ENCODE data around the gene CCT3. TPM values are rescaled to one million over a fixed set of nuclear protein-coding genes. Genes with fewer than 3 reads are reported as not detected.
"Not testable (repeated sequence)": the region's sequence is repeated elsewhere in the genome, so short reads cannot be mapped to it uniquely, and the experiment has no call there.

The CCT3 gene
- total and polyA plus RNA-seq, 4 donors: 74.5 to 144 (median 119) TPM

GRCh38 chr1:156337052-156337887 lies 822 bp downstream of the CCT3 start:
- 37% methylated on average over 34 of the region's 34 CpGs for WGBS
- H3K27ac ChIP-seq (ENCODE audit: low read depth in 1 of 2, low read length in 2 of 2): peak overlapping the region; percentile 80 to 87
- peak overlapping the region; percentile 90 to 99 for H3K9ac ChIP-seq (ENCODE audit: low read depth in 1 of 2, low read length in 2 of 2)
- peaks cover 0 to 17% (median 13%) of the 10 kb centered on the region in 4 donors for H3K4me1 ChIP-seq (ENCODE audit: control insufficient read depth in 4 of 4, insufficient read depth in 4 of 4, low read length in 3 of 4)
- H3K9me3 ChIP-seq (ENCODE audit: control insufficient read depth in 4 of 4, low read length in 3 of 4): no peaks in the 10 kb centered on the region
- peak overlapping the region; percentile 71 to 100 (median 85) for H3K4me3 ChIP-seq (ENCODE audit: low read depth in 1 of 3, low read length in 3 of 3)
- DNase-seq (ENCODE audit: low spot score): no peak
- H3K36me3 ChIP-seq (ENCODE audit: control insufficient read depth in 4 of 4, insufficient read depth in 3 of 4, low read depth in 1 of 4, low read length in 3 of 4): peaks cover 1 to 28% (median 23%) of the 10 kb centered on the region in 4 donors
- TF ChIP-seq EGR1 (IDR thresholded peaks at IDR 0.05; ENCODE audit: low read depth in 2 of 2): no peak
- no peak for TF ChIP-seq FOXA2 (IDR thresholded peaks at IDR 0.05)
- no peak for TF ChIP-seq TAF1 (conservative IDR thresholded peaks at IDR 0.05)
- TF ChIP-seq RXRA (IDR thresholded peaks at IDR 0.05): no peak
- TF ChIP-seq JUND (IDR thresholded peaks at IDR 0.05): no peak
- no peak for TF ChIP-seq HNF4G (IDR thresholded peaks at IDR 0.05)
- no peak for TF ChIP-seq REST (IDR thresholded peaks at IDR 0.05)
- H3K27me3 ChIP-seq (ENCODE audit: control insufficient read depth in 4 of 4, insufficient read depth in 4 of 4, low read length in 3 of 4): no peaks in the 10 kb centered on the region

GRCh38 chr1:156336242-156336641 lies 1.9 kb downstream of the CCT3 start:
- Histone ChIP-seq H3K27me3 (ENCODE audit: control insufficient read depth in 4 of 4, insufficient read depth in 4 of 4, low read length in 3 of 4) (no peaks in the 10 kb centered on the region), H3K4me3 (ENCODE audit: low read depth in 1 of 3, low read length in 3 of 3) (peak overlapping the region in 1 of 3 donors; percentile 71), H3K36me3 (ENCODE audit: control insufficient read depth in 4 of 4, insufficient read depth in 3 of 4, low read depth in 1 of 4, low read length in 3 of 4) (peaks cover 8 to 37% (median 28%) of the 10 kb centered on the region in 4 donors), H3K27ac (ENCODE audit: low read depth in 1 of 2, low read length in 2 of 2) (no peak overlapping the region), H3K4me1 (ENCODE audit: control insufficient read depth in 4 of 4, insufficient read depth in 4 of 4, low read length in 3 of 4) (peaks cover 0 to 17% (median 13%) of the 10 kb centered on the region in 4 donors), H3K9me3 (ENCODE audit: control insufficient read depth in 4 of 4, low read length in 3 of 4) (no peaks in the 10 kb centered on the region), H3K9ac (ENCODE audit: low read depth in 1 of 2, low read length in 2 of 2) (peak overlapping the region in 1 of 2 donors; percentile 85)
- WGBS: 87% methylated on average over 4 of the region's 4 CpGs
- TF ChIP-seq JUND (IDR thresholded peaks at IDR 0.05) (no peak), RXRA (IDR thresholded peaks at IDR 0.05) (no peak), SP1 (IDR thresholded peaks at IDR 0.05) (no peak), EGR1 (IDR thresholded peaks at IDR 0.05; ENCODE audit: low read depth in 2 of 2) (no peak), REST (IDR thresholded peaks at IDR 0.05) (no peak), CTCF (IDR thresholded peaks at IDR 0.05; ENCODE audit: low read depth, low read length, missing input control) (no peak), MAX (IDR thresholded peaks at IDR 0.05) (no peak), HNF4G (IDR thresholded peaks at IDR 0.05) (no peak), YY1 (IDR thresholded peaks at IDR 0.05) (no peak)
- no peak for DNase-seq (ENCODE audit: low spot score)

GRCh38 chr1:156323179-156323578 lies 14.9 kb downstream of the CCT3 start:
- not testable (repeated sequence) for DNase-seq (ENCODE audit: low spot score); H3K9ac ChIP-seq (ENCODE audit: low read depth in 1 of 2, low read length in 2 of 2); H3K9me3 ChIP-seq (ENCODE audit: control insufficient read depth in 4 of 4, low read length in 3 of 4); H3K4me1 ChIP-seq (ENCODE audit: control insufficient read depth in 4 of 4, insufficient read depth in 4 of 4, low read length in 3 of 4); H3K4me3 ChIP-seq (ENCODE audit: low read depth in 1 of 3, low read length in 3 of 3); H3K27me3 ChIP-seq (ENCODE audit: control insufficient read depth in 4 of 4, insufficient read depth in 4 of 4, low read length in 3 of 4); H3K27ac ChIP-seq (ENCODE audit: low read depth in 1 of 2, low read length in 2 of 2)
- H3K36me3 ChIP-seq (ENCODE audit: control insufficient read depth in 4 of 4, insufficient read depth in 3 of 4, low read depth in 1 of 4, low read length in 3 of 4): peaks cover 18 to 56% (median 48%) of the 10 kb centered on the region in 4 donors
- WGBS: 96% methylated on average over 9 of the region's 9 CpGs

Data from liver (tissue), 9 donors.